Epithelial cell of proximal tubule (primary cell): ENCODE measurements around the gene MRNIP. TPM values are rescaled to one million over a fixed set of nuclear protein-coding genes. Genes with fewer than 3 reads are reported as not detected.

ENCODE experiments used
- DNase-seq: peaks from one replicate; pipeline ENCODE4 v3.0.0-alpha.2; 2011; ENCODE audit warnings: low read depth
- H3K4me3 ChIP-seq: 2 replicates; pipeline ENCODE4 v1.5.1; 2011; ENCODE audit warnings: low read depth, mild to moderate bottlenecking, low read length
- CTCF ChIP-seq: conservative IDR thresholded peaks from 2 replicates; pipeline ENCODE4 v1.5.1; 2012; ENCODE audit warnings: low read depth, mild to moderate bottlenecking, low read length
- total RNA-seq: library from RNA; depleted of rRNA; stranded (reverse); fragments of >200 nt; gene quantifications from 2 replicates; pipeline ENCODE4 v1.2.3, GENCODE V29; 2015

The MRNIP gene
- total RNA-seq, 1 donor from 2014 or later = 22.1 TPM

- no peak for DNase-seq
- no peak overlapping the region for H3K4me3 ChIP-seq
- no peak for TF ChIP-seq CTCF
These were observed 28.5 kb upstream of the MRNIP start for GRCh38 chr5:179887095-179887494.

- no peak for DNase-seq
- no peak for TF ChIP-seq CTCF
- no peak overlapping the region for H3K4me3 ChIP-seq
These were observed 27.7 kb upstream of the MRNIP start for GRCh38 chr5:179886190-179886911.

GRCh38 chr5:179885491-179886090 is 27.0 kb upstream of the MRNIP start:
- H3K4me3 ChIP-seq = no peak overlapping the region
- TF ChIP-seq CTCF = no peak
- no peak for DNase-seq

- DNase-seq = no peak
- TF ChIP-seq CTCF = no peak
- H3K4me3 ChIP-seq = no peak overlapping the region
These were observed 24.5 kb upstream of the MRNIP start for GRCh38 chr5:179883163-179883562.

- TF ChIP-seq CTCF = no peak
- DNase-seq = no peak
- no peak overlapping the region for H3K4me3 ChIP-seq
These were observed 23.7 kb upstream of the MRNIP start for GRCh38 chr5:179882338-179882737.

- no peak overlapping the region for H3K4me3 ChIP-seq
- no peak for TF ChIP-seq CTCF
- no peak for DNase-seq
These were observed 22.4 kb upstream of the MRNIP start for GRCh38 chr5:179880848-179881590.
